ENCODE measurements around the gene TRPV5. TPM values are rescaled to one million over a fixed set of nuclear protein-coding genes. Genes with fewer than 3 reads are reported as not detected.

The TRPV5 gene
- total and polyA plus RNA-seq, 7 experiments from 2014 or later: not detected

DNA sequence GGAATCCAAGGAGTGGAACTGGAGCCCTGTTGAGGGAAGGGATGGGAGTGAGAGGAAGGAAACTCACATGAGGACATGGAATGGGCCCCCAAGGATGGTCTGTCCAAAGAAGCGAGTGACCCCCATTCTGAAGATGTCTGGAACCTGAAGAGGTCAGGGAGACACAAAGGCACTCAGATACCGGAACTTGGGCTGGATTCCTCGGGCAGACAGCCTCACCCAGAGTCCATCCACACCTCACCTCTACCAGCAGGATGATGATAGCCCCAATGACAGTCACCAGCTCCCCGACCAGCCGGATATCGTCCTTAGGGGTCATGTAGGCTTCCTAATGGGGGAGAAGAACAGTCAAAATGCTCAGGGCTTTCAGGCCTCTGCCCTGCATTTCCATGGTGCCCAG, 58.7 kb downstream of the TRPV5 start:
- peaks cover 0 to 23% (median 3%) of the 10 kb centered on the region in 5 donors for H3K36me3 Mint-ChIP-seq
- no peak overlapping the region for H3K27ac Mint-ChIP-seq
- no peaks in the 10 kb centered on the region for H3K27me3 ChIP-seq (ENCODE audit: control insufficient read depth in 2 of 2, insufficient read depth in 2 of 2, low read length in 2 of 2)
- H3K27ac ChIP-seq (ENCODE audit: low read depth, low read length): no peak overlapping the region
- peaks cover 0 to 9% (median 3%) of the 10 kb centered on the region in 5 donors for H3K27me3 Mint-ChIP-seq
- no peak overlapping the region for H3K4me3 Mint-ChIP-seq
- CTCF ChIA-PET: interaction anchor here (0.7 kb wide), 1 partner anchor 9 kb away, joined by 3 read pairs; no protein-coding TSS in a partner anchor
- intact Hi-C loops (cut with micrococcal nuclease): no loop called here
- H3K4me1 ChIP-seq (ENCODE audit: control insufficient read depth in 2 of 2, insufficient read depth in 2 of 2, low read length in 2 of 2): no peaks in the 10 kb centered on the region
- POLR2A ChIA-PET: interaction anchor here (1.2 kb wide), 1 partner anchor 21 kb away, joined by 3 read pairs; no protein-coding TSS in a partner anchor
- H3K36me3 ChIP-seq (ENCODE audit: control insufficient read depth in 2 of 3, insufficient read depth in 3 of 3, low read length in 3 of 3): peaks cover 0 to 19% (median 0%) of the 10 kb centered on the region in 3 experiments
- no peaks in the 10 kb centered on the region for H3K9me3 ChIP-seq (ENCODE audit: control insufficient read depth in 2 of 3, low read length in 3 of 3)
- H3K4me3 ChIP-seq (ENCODE audit: low read length): no peak overlapping the region
- ATAC-seq (no peak), DNase-seq (no peak)
- no peaks in the 10 kb centered on the region for H3K4me1 Mint-ChIP-seq
- H3K9me3 Mint-ChIP-seq: no peaks in the 10 kb centered on the region

DNA sequence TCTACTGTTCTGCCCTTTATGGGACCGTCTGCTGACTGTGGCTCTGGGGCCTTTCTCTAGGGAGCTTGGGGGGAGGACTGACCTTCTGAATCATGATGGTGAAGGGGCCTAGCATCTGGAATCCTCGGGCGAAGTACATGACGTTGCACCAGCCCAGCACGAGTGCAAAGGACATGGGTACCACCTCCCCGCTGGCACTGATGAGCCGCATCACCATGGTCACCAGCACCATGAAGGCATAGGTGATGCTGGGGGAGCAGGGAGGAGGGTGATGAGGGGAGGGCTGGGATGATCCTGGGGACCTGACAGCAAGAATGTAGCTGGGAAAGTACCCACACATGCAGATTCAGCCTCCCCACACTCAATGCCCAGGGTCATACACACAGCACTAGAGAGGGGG, 59.1 kb downstream of the TRPV5 start:
- H3K9me3 ChIP-seq (ENCODE audit: control insufficient read depth in 2 of 3, low read length in 3 of 3): no peaks in the 10 kb centered on the region
- CTCF ChIA-PET: interaction anchor here (0.7 to 1.0 kb wide), 2 partner anchors 8 to 512 kb away, joined by 3 read pairs; no protein-coding TSS in a partner anchor
- H3K4me1 ChIP-seq (ENCODE audit: control insufficient read depth in 2 of 2, insufficient read depth in 2 of 2, low read length in 2 of 2): no peaks in the 10 kb centered on the region
- H3K4me3 ChIP-seq (ENCODE audit: low read length): no peak overlapping the region
- peaks cover 0 to 5% (median 0%) of the 10 kb centered on the region in 5 donors for H3K27me3 Mint-ChIP-seq
- H3K9me3 Mint-ChIP-seq: no peaks in the 10 kb centered on the region
- H3K4me3 Mint-ChIP-seq: no peak overlapping the region
- intact Hi-C loops (cut with micrococcal nuclease): no loop called here
- H3K36me3 ChIP-seq (ENCODE audit: control insufficient read depth in 2 of 3, insufficient read depth in 3 of 3, low read length in 3 of 3): peaks cover 0 to 23% (median 0%) of the 10 kb centered on the region in 3 experiments
- H3K4me1 Mint-ChIP-seq: no peaks in the 10 kb centered on the region
- H3K27ac Mint-ChIP-seq: peak overlapping the region in 1 of 9 donors; percentile 36
- H3K36me3 Mint-ChIP-seq: peaks cover 0 to 27% (median 6%) of the 10 kb centered on the region in 5 donors
- no peak for ATAC-seq
- POLR2A ChIA-PET: no interaction called here
- no peak overlapping the region for H3K27ac ChIP-seq (ENCODE audit: low read depth, low read length)
- no peak for DNase-seq
- H3K27me3 ChIP-seq (ENCODE audit: control insufficient read depth in 2 of 2, insufficient read depth in 2 of 2, low read length in 2 of 2): no peaks in the 10 kb centered on the region

DNA sequence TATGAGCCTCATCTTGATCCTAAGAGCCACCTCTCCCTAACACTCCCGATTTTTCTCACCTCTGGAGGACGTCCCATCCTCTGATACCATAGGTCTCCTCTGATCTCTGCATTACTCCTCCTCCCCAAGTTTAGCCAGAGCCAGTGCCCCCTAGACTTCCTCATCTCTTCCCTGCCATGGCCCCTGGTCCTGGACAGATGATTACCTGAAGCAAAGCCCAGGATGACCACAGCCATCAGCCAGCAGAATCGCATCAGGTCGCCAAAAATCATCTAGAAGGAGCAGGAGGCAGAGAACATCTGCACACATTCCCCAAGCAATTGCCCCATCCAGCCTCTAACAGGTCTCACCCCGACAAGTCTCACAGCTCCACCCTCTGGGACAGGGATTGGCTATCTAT, 59.7 kb downstream of the TRPV5 start:
- H3K36me3 Mint-ChIP-seq: peaks cover 0 to 29% (median 9%) of the 10 kb centered on the region in 5 donors
- no peak overlapping the region for H3K27ac ChIP-seq (ENCODE audit: low read depth, low read length)
- H3K27me3 Mint-ChIP-seq: peaks cover 0 to 5% (median 0%) of the 10 kb centered on the region in 5 donors
- CTCF ChIA-PET: interaction anchor here (1.0 to 1.4 kb wide), 3 partner anchors 62 to 512 kb away, joined by 3 to 5 read pairs (median 3); no protein-coding TSS in a partner anchor
- no peaks in the 10 kb centered on the region for H3K9me3 Mint-ChIP-seq
- no peak overlapping the region for H3K4me3 ChIP-seq (ENCODE audit: low read length)
- intact Hi-C loops (cut with micrococcal nuclease): loop anchor here in 1 of 2 donors (2.0 kb wide), 1 partner anchor 19 kb away; the partner anchor contains the start of gene EPHB6
- peak overlapping the region in 3 of 9 donors; percentile 18 to 45 (median 43) for H3K27ac Mint-ChIP-seq
- DNase-seq (no peak), ATAC-seq (no peak)
- H3K4me1 ChIP-seq (ENCODE audit: control insufficient read depth in 2 of 2, insufficient read depth in 2 of 2, low read length in 2 of 2): no peaks in the 10 kb centered on the region
- H3K36me3 ChIP-seq (ENCODE audit: control insufficient read depth in 2 of 3, insufficient read depth in 3 of 3, low read length in 3 of 3): peaks cover 0 to 28% (median 0%) of the 10 kb centered on the region in 3 experiments
- no peaks in the 10 kb centered on the region for H3K27me3 ChIP-seq (ENCODE audit: control insufficient read depth in 2 of 2, insufficient read depth in 2 of 2, low read length in 2 of 2)
- no peaks in the 10 kb centered on the region for H3K4me1 Mint-ChIP-seq
- H3K9me3 ChIP-seq (ENCODE audit: control insufficient read depth in 2 of 3, low read length in 3 of 3): no peaks in the 10 kb centered on the region
- H3K4me3 Mint-ChIP-seq: no peak overlapping the region
- POLR2A ChIA-PET: interaction anchor here (1.0 kb wide), 1 partner anchor 10 kb away, joined by 3 read pairs; no protein-coding TSS in a partner anchor

DNA sequence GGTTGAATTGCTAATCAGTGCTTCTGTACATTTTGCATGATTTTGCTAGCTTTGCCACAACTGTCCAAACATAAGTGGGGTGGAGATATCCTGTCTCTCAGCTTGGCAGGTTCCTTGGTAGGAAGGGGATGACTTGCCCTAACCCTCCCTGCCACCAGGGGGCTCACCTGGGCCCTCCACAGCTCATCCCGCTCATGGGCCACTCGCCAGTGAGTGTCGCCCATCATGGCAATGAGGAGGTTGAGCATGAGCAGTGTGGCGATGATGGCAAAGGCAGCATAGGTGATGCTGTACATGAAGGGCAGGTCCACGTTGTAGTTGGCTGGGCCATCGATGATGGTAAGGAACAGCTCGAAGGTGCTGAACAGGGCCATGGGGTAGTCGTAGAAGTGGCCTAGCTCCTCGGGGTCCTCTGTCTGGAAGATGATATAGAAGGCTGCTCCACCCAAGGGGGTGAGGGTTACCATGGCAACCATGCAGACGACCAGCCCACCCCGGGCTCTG, 60.2 kb downstream of the TRPV5 start:
- peak overlapping the region in 2 of 9 donors; percentile 17 to 59 for H3K27ac Mint-ChIP-seq
- Histone ChIP-seq H3K9me3 (ENCODE audit: control insufficient read depth in 2 of 3, low read length in 3 of 3) (no peaks in the 10 kb centered on the region), H3K27me3 (ENCODE audit: control insufficient read depth in 2 of 2, insufficient read depth in 2 of 2, low read length in 2 of 2) (no peaks in the 10 kb centered on the region), H3K36me3 (ENCODE audit: control insufficient read depth in 2 of 3, insufficient read depth in 3 of 3, low read length in 3 of 3) (peaks cover 0 to 34% (median 0%) of the 10 kb centered on the region in 3 experiments), H3K27ac (ENCODE audit: low read depth, low read length) (no peak overlapping the region), H3K4me3 (ENCODE audit: low read length) (no peak overlapping the region), H3K4me1 (ENCODE audit: control insufficient read depth in 2 of 2, insufficient read depth in 2 of 2, low read length in 2 of 2) (no peaks in the 10 kb centered on the region)
- H3K4me3 Mint-ChIP-seq: no peak overlapping the region
- POLR2A ChIA-PET: interaction anchor here (0.7 to 1.0 kb wide), 2 partner anchors 9 to 25 kb away, joined by 3 read pairs; no protein-coding TSS in a partner anchor
- CTCF ChIA-PET: interaction anchor here (1.0 to 1.4 kb wide), 4 partner anchors 19 to 511 kb away, joined by 3 to 5 read pairs (median 4); partner anchors contain the start of gene EPHB6
- H3K36me3 Mint-ChIP-seq: peaks cover 0 to 29% (median 9%) of the 10 kb centered on the region in 5 donors
- intact Hi-C loops (cut with micrococcal nuclease): loop anchor here in 1 of 2 donors (2.0 kb wide), 1 partner anchor 19 kb away; the partner anchor contains the start of gene EPHB6
- DNase-seq (peak in 1 of 9 donors; percentile 34), ATAC-seq (peak; percentile 43)
- H3K9me3 Mint-ChIP-seq: no peaks in the 10 kb centered on the region
- H3K27me3 Mint-ChIP-seq: peaks cover 0 to 5% (median 0%) of the 10 kb centered on the region in 5 donors
- no peaks in the 10 kb centered on the region for H3K4me1 Mint-ChIP-seq

DNA sequence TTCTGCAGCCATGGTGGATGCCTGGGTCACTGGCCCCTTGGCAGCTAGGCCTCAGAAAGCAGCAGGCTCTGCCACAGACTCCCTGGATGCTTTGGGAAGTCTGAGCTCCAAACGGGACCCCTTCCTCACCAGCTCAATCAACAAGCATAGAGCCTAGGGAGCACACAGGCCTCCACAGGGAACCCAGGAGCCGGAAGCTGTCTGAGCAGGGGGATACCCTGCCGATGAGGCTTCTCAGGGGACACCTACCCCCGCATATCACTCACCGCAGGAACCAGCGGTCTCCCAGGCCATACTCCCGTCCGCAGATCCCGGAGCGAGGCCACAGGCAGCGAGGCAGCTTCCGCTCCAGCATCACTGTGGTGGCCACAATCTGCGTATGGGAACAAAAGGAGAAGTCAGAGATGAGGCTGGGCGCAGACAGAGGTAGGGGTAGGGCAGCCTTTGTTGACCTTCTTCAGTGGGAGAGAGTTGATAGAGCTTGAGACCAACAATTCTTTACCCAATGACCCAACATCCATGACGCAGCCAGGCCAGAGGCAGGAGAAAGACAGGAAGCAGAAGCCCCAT, 61.4 kb downstream of the TRPV5 start:
- Mint-ChIP-seq H3K4me3 (no peak overlapping the region), H3K36me3 (peaks cover 0 to 29% (median 9%) of the 10 kb centered on the region in 5 donors), H3K4me1 (no peaks in the 10 kb centered on the region), H3K27me3 (peaks cover 0 to 5% (median 0%) of the 10 kb centered on the region in 5 donors), H3K9me3 (no peaks in the 10 kb centered on the region), H3K27ac (no peak overlapping the region)
- Histone ChIP-seq H3K9me3 (ENCODE audit: control insufficient read depth in 2 of 3, low read length in 3 of 3) (no peaks in the 10 kb centered on the region), H3K27me3 (ENCODE audit: control insufficient read depth in 2 of 2, insufficient read depth in 2 of 2, low read length in 2 of 2) (no peaks in the 10 kb centered on the region), H3K4me1 (ENCODE audit: control insufficient read depth in 2 of 2, insufficient read depth in 2 of 2, low read length in 2 of 2) (no peaks in the 10 kb centered on the region), H3K4me3 (ENCODE audit: low read length) (no peak overlapping the region), H3K27ac (ENCODE audit: low read depth, low read length) (no peak overlapping the region), H3K36me3 (ENCODE audit: control insufficient read depth in 2 of 3, insufficient read depth in 3 of 3, low read length in 3 of 3) (peaks cover 0 to 37% (median 0%) of the 10 kb centered on the region in 3 experiments)
- no peak for DNase-seq
- no peak for ATAC-seq
- intact Hi-C loops (cut with micrococcal nuclease): loop anchor here in 1 of 2 donors (2.0 kb wide), 1 partner anchor 17 kb away; the partner anchor contains the start of gene EPHB6
- ChIA-PET CTCF (interaction anchor here (1.1 kb wide), 1 partner anchor 10 kb away, joined by 3 read pairs; no protein-coding TSS in a partner anchor), POLR2A (no interaction called here)

DNA sequence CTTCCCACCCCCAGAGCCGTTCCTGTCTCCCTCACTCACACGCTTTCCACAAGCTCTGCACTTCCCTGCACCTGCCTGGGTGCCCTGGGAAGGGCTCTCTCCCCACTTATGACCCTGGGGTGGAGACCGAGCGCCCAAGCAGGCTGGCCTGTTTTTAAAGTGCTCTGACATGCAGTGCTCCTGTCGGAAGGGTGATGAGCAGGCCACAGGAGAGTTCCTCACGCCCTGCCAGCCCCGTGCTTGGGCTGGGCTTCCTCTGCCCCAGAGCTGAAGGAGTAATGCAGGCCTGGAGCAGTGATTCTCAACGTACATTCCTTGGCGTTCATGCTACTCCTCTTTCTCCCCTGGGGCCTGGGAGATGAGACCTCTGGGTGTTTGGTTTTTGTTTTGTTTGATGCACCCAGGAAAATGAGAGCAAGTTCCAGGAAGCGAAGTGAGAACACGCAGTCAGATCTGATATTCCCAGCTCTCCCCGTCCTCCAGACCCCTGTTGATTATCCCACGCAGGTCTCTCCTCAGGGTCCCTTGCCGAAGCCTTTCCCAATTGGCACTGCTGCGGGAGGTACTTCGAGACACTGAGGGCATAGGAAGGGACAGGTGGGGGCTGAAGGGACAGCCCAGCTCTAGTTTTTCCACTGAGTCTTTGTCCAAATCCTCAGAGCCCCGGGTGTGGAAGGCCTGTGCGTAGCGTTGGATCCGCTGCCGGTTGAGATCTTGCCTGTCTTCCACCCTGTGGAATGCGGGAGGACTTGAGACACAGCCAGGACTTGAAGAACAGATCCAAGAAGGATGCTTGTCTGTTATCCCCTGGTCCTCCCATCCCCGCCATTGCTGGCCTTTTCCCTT, 62.1 kb downstream of the TRPV5 start:
- H3K36me3 ChIP-seq (ENCODE audit: control insufficient read depth in 2 of 3, insufficient read depth in 3 of 3, low read length in 3 of 3): peaks cover 0 to 41% (median 0%) of the 10 kb centered on the region in 3 experiments
- Mint-ChIP-seq H3K4me1 (peaks cover 0 to under 1% (median 0%) of the 10 kb centered on the region in 7 donors), H3K4me3 (no peak overlapping the region), H3K9me3 (no peaks in the 10 kb centered on the region), H3K27me3 (peaks cover 0 to 5% (median 0%) of the 10 kb centered on the region in 5 donors), H3K27ac (no peak overlapping the region), H3K36me3 (peaks cover 0 to 29% (median 9%) of the 10 kb centered on the region in 5 donors)
- no peaks in the 10 kb centered on the region for H3K4me1 ChIP-seq (ENCODE audit: control insufficient read depth in 2 of 2, insufficient read depth in 2 of 2, low read length in 2 of 2)
- H3K9me3 ChIP-seq (ENCODE audit: control insufficient read depth in 2 of 3, low read length in 3 of 3): no peaks in the 10 kb centered on the region
- no peak overlapping the region for H3K4me3 ChIP-seq (ENCODE audit: low read length)
- DNase-seq: no peak
- no peak overlapping the region for H3K27ac ChIP-seq (ENCODE audit: low read depth, low read length)
- no peaks in the 10 kb centered on the region for H3K27me3 ChIP-seq (ENCODE audit: control insufficient read depth in 2 of 2, insufficient read depth in 2 of 2, low read length in 2 of 2)
- no peak for ATAC-seq
- intact Hi-C loops (cut with micrococcal nuclease): loop anchor here in 1 of 2 donors (2.0 kb wide), 1 partner anchor 17 kb away; the partner anchor contains the start of gene EPHB6
- ChIA-PET CTCF (interaction anchor here (1.1 kb wide), 1 partner anchor 9 kb away, joined by 3 read pairs; no protein-coding TSS in a partner anchor), POLR2A (interaction anchor here (1.0 kb wide), 1 partner anchor 12 kb away, joined by 3 read pairs; no protein-coding TSS in a partner anchor)
